ENCODE measurements around the gene TMPRSS11E.
"Not testable (repeated sequence)": the region's sequence is repeated elsewhere in the genome, so short reads cannot be mapped to it uniquely, and the experiment has no call there.

Gene TMPRSS11E
- total RNA-seq, result 0 reads per million in 2 donors

- no peak for DNase-seq
Measured at GRCh38 chr4:68447201-68447600, at the start of gene TMPRSS11E. TMPRSS11E (plus strand) TSS chr4:68447463; CDS start chr4:68447513, 50 bp downstream.

DNA sequence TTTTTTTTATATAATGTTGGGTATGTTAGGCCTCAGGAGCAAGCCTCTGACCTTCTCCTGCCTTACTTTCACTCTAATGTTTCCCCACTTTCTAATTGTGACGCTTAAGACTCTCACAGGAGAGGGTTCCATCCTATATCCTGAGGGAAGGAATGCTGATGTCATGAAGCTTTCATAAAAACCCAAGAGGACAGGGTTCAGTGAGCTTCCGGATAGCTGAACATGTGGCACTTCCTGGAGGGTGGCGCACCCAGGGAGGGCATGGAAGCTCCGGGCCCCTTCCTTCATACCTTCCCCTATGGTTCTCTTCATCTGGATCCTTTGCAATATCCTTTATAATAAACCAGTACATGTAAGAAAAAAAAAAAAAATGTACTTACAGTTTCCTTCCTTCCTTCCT, 48.0 kb upstream of the TMPRSS11E start:
- no peak for DNase-seq

- DNase-seq, result no peak
Measured at GRCh38 chr4:68401231-68401630, 46.0 kb upstream of the TMPRSS11E start.

DNA sequence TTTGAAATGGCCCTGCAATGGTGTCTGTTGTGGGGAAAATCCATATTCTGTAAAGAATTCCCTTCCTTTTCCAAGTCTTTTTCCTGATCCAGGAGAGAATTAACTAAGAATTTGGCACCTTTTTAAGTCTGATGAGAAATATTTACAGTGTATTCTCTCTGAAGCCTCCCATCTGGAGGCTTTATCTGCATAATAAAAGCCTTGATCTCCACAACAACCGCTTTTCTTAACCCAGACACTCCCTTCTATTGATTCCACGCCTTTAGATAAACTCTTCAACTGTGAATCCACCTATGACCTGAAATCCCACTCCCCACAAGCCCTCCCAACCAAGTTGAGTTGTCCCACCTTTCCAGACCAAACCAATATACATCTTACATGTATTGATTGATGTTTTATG, 43.1 kb upstream of the TMPRSS11E start:
- DNase-seq, result no peak

GRCh38 chr4:68405718-68406478, 41.4 kb upstream of the TMPRSS11E start:
- not testable (repeated sequence) for DNase-seq

DNA sequence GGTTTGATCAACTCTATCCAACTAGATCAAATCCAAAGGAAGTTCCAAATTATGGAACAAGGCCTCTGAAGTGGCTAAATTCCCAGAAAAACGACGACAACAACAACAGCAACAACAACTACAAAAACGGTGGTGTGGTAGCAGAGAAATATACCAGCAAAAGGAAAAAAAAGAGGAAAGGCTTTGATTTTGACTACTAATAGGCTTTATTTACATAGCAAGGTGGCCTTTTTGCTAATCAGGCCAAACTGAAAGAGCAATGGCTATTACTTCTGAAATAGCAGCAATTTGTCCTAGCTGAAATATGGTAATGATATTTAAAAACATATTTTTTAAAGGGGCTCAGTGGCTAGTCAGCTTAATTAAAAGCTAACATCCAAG, 40.8 kb upstream of the TMPRSS11E start:
- DNase-seq, result no peak

GRCh38 chr4:68407015-68407867, 40.0 kb upstream of the TMPRSS11E start:
- not testable (repeated sequence) for DNase-seq

DNA sequence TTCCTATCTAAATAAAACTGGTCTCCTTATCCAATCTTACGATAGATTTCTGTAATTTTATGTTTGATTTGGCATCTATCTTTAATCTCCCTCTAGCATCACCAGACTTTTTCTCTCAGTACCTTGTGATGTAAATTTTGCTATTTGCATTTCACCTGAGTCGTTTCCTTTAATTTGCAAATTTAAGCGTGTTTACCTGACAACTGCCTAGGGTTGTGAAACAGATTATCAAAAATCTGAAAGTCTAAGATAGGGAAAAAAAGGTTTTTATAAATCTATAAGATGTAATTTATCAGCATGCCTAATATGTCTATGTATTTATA, 39.4 kb upstream of the TMPRSS11E start:
- no peak for DNase-seq

DNA sequence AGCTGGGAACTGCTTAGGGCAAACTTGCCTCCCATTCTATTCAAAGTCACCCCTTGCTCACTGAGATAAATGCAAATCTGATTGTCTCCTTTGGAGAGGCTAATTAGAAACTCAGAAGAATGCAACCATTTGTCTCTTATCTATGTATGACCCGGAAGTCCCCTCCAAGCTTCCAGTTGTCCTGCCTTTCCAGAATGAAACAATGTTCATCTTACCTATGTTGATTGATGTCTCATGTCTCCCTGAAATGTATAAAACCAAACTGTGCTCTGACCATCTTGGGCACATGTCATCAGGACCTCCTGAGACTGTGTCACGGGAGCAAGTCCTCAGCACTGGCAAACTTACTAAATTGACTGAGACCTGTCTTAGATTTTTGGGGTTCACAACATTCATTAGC, 37.1 kb upstream of the TMPRSS11E start:
- DNase-seq, result no peak

DNA sequence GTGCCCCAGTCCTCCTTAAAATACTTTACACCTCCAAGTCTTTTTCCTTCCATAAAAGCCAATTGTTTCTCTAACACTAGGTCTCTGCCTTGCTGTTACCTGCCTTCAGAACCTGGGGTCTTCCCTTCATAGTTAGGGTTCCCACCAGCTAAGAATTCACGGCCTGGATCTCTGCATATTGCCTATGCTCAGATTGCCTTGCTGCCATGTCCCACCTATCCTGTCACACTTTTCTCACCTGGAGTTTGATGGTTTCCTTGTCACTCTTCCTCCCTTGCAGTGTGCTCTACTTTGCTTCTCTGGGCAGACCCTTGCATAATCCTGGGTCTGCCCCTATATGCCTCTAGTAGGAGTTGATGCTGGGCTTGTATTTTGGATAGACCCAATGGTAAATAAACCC, 36.6 kb upstream of the TMPRSS11E start:
- DNase-seq, result no peak

DNA sequence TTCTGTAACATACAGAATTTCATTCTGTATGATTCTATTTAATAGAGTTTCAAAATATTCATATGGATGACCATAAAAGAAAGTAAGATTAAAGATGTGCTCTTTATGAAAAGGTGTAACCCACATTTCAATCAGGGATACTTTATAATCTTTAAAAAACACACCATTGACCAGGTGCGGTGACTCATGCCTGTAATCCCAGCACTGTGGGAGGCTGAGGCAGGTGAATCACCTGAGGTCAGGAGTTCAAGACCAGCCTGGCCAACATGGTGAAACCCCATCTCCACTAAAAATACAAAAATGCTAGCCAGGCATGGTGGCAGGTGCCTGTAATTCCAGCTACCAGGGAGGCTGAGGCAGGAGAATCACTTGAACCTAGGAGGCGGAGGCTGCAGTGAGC, 35.2 kb upstream of the TMPRSS11E start:
- not testable (repeated sequence) for DNase-seq

DNA sequence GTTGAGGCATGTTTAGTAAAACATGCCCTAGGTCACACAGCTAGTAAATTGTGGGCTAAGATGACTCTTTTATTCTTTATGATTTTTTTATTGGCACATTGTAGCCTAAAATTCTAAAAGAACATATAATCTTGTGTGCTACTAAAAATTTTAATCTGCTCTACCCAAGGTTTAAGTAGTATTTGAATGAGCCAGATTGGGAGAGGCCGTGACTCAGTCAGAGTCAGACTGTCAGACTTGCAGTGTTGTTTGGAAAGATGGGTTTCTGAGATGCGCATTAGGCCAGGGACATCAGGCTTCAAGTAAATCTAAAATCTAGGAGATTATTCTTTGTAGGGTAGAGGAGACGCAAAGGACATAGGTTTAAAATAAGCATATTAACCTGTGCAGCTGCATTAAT, 30.7 kb upstream of the TMPRSS11E start:
- DNase-seq, result no peak

DNA sequence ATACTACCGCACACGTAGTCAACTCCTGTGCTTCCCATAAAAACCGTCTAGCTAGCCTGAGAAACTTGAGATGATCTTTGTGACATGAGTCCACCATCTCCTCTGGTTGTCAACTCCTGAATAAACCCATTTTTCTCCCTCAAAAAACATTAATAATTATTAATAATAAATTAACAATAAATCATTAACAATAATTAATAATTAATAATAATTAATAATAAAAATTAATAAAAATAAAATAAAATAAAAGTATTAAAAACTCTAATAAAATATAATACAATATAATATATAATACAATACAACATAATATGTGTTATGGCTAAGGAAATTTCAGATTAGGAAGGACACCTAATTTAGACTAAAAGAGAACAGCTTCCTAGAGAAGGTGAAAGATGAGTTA, 20.7 kb upstream of the TMPRSS11E start:
- DNase-seq, result no peak

DNA sequence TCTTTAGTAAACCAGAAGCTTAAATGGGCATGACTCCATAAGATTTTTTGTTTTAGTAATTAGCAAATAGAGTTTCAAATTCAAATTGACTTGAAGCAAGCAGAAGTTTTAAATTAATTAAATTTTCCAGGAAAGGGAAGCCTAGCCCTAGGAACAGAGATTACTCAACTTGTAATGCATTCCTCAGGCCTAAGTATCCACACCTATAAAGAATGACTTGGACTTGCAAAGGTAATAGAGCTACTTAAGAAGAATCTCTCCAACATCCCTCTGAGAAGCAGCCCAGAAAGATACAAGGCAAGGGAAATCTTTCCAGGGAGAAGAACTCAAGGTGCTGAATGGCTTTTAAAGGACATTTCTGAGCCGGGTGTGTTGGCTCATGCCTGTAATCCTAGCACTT, 16.9 kb upstream of the TMPRSS11E start:
- DNase-seq, result no peak

GRCh38 chr4:68432320-68432719, 14.9 kb upstream of the TMPRSS11E start:
- no peak for DNase-seq

DNA sequence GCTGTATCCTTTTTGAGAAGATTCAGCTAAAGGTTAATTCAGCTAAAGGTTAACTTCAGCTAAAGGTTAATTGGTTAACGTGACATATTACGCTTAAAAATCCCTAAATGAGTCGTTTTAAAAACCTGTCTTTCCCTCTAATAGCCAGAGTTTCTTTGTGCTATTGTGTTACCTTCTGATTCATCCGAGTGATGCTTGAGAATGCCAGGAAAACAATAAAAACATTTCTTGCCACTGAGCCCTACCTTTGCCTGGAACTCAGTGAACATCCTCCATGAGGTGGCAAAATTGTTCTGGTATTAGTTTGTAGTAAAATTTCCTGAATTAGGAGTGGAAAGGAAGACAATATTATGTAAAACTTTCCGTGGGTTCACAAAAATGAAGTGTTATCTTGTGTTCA, 13.7 kb upstream of the TMPRSS11E start:
- no peak for DNase-seq

DNA sequence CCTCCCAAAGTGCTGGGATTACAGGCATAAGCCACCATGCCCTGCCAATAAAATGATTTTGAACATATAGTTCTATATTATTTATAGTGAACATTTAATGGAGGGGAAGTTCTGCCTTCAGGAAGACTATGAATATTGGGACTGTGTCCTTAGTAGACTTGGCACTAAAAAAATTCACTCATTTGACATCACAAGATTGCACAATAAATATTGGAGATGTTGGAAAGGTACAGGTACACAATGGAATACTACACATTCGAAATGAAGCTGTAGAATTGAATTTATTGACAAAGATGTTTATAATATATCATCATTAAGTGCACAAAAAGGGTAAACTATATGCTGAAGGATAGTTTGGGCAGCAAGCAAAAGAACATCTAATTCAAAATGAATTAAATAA, 13.0 kb upstream of the TMPRSS11E start:
- DNase-seq, result no peak

- no peak for DNase-seq
Measured at GRCh38 chr4:68434836-68435235, 12.4 kb upstream of the TMPRSS11E start.

DNA sequence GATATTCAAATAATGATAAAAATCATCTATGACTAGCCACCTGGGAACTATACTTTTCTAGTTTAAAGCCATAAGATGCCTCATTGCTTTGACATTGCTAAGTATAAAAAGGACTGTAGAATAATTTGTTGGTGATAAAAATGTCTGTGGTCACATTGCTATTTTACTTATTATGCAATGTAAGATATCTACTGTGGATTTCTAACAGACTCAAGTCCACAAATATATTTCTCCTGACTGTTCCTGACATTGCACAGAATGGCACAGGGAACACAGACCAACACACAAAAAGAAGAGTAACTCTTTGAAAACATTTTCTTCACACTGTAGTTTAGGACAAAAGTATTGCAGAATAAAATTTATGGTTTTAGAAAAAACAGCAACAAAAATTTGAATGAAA, 2.2 kb upstream of the TMPRSS11E start:
- no peak for DNase-seq

- DNase-seq, result no peak
Measured at GRCh38 chr4:68451246-68452211, 4.3 kb downstream of the TMPRSS11E start.

DNA sequence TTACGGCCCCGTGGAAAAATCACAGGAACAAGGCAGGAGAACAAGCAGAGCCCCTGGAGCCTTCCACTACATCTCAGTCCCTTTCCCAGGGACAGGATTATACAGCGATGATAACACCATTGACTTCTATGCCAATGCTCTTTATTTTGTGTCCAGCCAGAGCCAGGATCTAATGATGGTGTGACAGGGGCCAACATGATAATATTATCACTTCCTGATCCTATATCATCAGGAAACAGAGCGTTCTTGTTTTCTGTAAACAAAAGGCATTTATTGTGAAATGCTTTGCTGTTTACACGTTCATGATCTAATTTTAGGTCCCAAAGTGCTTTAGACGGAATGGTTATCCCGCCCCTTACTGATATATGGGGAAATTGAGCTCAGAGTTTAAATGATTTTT, 12.8 kb downstream of the TMPRSS11E start:
- no peak for DNase-seq

DNA sequence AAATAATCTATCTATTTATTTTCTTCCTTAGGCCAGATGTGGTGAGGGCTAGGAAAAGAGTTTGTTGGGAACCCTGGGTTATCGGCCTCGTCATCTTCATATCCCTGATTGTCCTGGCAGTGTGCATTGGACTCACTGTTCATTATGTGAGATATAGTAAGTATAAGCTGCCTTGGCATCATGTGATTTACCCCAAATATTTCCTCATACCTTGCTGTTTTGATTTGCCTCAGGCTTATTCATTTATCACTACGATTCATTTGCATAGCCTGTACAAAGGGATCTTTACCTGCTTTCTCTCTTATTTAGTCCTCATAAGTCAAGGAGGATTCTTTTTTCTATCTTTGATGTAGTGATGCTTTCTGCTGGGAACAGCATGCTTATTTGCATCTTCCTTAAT, 14.5 kb downstream of the TMPRSS11E start:
- DNase-seq, result no peak

GRCh38 chr4:68462691-68463090, 15.4 kb downstream of the TMPRSS11E start:
- no peak for DNase-seq

Measured in T-helper 9 cell (primary cell).